ENCODE results near the gene ANKRD44. TPM values are rescaled to one million over a fixed set of nuclear protein-coding genes. Genes with fewer than 3 reads are reported as not detected.
"Not testable (repeated sequence)": the region's sequence is repeated elsewhere in the genome, so short reads cannot be mapped to it uniquely, and the experiment has no call there.

The ANKRD44 gene
- total RNA-seq, 1 donor from 2014 or later: 21.4 TPM

DNA sequence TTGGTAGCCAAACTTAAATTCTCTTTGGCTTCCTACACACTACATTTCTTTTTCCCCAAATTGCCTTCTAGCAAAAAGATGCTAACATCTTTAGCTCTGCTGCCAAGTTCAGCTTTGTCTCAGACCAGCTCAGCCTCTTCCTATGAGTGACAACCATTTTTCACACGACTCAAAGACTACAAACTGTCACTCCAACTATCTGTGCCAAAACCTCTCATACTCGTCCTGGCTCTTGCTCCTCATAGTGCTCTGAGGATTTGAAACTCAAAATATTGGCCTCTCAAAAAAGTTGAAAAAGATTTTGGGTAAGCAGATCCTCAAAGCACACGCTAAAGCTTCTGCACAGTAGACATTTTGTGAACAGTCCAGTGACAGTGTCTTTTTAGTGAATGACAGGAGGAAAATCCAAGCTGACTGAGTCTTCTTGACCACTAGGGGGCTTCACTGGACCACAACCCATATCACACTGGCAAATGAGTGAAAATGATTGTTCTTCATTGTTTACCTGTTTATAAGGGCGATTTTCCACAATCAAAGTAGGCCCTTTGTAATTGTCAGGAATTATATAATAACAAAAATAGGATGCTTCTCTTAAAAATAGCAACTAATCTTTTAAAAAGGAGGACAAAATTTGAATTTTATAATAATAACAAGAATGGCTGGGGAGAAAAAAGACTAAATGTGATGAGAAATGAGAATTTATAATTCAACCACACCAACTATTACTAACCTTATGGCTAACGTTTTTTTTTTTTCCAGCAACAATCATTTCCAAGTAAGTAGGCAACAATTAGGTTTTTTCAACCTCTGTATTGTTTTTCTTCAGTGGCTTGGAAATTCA, 298.6 kb downstream of the ANKRD44 start:
- TF ChIP-seq, protein P1, sequence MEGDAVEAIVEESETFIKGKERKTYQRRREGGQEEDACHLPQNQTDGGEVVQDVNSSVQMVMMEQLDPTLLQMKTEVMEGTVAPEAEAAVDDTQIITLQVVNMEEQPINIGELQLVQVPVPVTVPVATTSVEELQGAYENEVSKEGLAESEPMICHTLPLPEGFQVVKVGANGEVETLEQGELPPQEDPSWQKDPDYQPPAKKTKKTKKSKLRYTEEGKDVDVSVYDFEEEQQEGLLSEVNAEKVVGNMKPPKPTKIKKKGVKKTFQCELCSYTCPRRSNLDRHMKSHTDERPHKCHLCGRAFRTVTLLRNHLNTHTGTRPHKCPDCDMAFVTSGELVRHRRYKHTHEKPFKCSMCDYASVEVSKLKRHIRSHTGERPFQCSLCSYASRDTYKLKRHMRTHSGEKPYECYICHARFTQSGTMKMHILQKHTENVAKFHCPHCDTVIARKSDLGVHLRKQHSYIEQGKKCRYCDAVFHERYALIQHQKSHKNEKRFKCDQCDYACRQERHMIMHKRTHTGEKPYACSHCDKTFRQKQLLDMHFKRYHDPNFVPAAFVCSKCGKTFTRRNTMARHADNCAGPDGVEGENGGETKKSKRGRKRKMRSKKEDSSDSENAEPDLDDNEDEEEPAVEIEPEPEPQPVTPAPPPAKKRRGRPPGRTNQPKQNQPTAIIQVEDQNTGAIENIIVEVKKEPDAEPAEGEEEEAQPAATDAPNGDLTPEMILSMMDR (IDR thresholded peaks at IDR 0.05): peak; percentile 95
- Mint-ChIP-seq H3K27ac (ENCODE audit: unreplicated experiment) (no peak overlapping the region), H3K4me1 (ENCODE audit: low read depth) (peaks cover 12% of the 10 kb centered on the region), H3K4me3 (ENCODE audit: unreplicated experiment) (no peak overlapping the region), H3K36me3 (ENCODE audit: low read depth) (peaks cover 3% of the 10 kb centered on the region), H3K9me3 (ENCODE audit: low read depth) (no peaks in the 10 kb centered on the region), H3K27me3 (ENCODE audit: low read depth) (no peaks in the 10 kb centered on the region)
- DNase-seq (ENCODE audit: low spot score): no peak

DNA sequence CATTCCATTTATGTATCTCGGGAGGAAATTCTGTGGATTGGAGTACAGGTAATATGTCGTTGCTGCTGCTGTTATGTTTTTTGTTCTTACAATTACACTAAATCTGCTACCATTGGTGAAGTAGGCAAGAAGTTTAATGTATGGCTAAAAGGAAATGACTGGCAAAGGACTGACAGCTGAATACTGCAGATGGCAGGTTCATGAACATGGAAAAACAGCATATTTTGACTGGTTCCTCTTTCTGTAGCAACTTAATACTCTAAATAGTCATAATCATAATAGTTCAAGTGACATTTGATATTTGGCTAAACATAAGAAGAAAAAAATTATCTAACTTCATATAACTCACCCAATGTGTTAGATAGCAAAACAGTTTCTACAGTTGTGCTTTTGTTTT, 299.6 kb downstream of the ANKRD44 start:
- peaks cover 4% of the 10 kb centered on the region for H3K36me3 Mint-ChIP-seq (ENCODE audit: low read depth)
- H3K27ac Mint-ChIP-seq (ENCODE audit: unreplicated experiment): no peak overlapping the region
- TF ChIP-seq, protein P1 (IDR thresholded peaks at IDR 0.05): no peak
- H3K9me3 Mint-ChIP-seq (ENCODE audit: low read depth): no peaks in the 10 kb centered on the region
- no peaks in the 10 kb centered on the region for H3K27me3 Mint-ChIP-seq (ENCODE audit: low read depth)
- DNase-seq (ENCODE audit: low spot score): no peak
- H3K4me3 Mint-ChIP-seq (ENCODE audit: unreplicated experiment): no peak overlapping the region
- H3K4me1 Mint-ChIP-seq (ENCODE audit: low read depth): peaks cover 12% of the 10 kb centered on the region

DNA sequence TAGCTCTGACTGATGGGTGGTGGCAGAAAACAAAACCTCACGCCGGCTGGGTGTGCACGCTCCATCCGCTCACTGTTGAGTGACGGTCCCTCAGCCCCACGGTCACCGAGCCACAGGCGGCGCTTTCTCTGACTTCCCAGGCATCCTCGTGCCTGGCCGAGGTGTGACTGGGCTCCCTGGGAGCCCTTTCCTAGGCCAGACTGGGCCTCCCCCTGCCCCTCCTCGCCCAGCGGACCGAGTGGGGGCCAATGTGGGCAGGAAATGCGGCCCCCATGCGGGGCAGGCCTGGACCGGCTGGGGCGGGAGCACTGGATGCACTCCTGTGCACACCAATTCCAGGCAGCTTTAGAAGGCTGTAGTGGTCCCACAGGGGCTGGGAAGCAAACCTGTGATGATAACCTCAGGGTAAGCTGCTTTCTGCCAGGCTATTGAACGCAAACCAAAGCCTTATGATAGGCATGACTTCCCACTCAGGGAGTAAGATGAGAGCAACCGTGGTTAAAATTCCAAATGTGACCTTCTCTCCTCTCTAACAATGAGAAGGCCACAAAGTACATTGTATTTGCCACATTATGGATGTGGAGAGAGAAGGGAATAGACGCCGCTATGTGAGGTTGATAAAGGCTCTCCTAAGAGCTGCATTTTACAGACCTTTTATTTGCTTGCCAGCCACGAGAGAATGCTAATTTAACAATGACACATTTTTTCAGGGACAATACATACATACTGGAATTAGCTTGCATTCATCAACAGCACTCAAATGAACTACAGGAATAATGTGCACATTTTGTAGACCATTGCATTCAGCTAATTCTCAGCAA, 300.2 kb downstream of the ANKRD44 start:
- no peaks in the 10 kb centered on the region for H3K9me3 Mint-ChIP-seq (ENCODE audit: low read depth)
- peaks cover 3% of the 10 kb centered on the region for H3K36me3 Mint-ChIP-seq (ENCODE audit: low read depth)
- H3K4me1 Mint-ChIP-seq (ENCODE audit: low read depth): peaks cover 12% of the 10 kb centered on the region
- H3K4me3 Mint-ChIP-seq (ENCODE audit: unreplicated experiment): no peak overlapping the region
- no peak for DNase-seq (ENCODE audit: low spot score)
- H3K27ac Mint-ChIP-seq (ENCODE audit: unreplicated experiment): no peak overlapping the region
- no peaks in the 10 kb centered on the region for H3K27me3 Mint-ChIP-seq (ENCODE audit: low read depth)
- TF ChIP-seq, protein P1 (IDR thresholded peaks at IDR 0.05): no peak

DNA sequence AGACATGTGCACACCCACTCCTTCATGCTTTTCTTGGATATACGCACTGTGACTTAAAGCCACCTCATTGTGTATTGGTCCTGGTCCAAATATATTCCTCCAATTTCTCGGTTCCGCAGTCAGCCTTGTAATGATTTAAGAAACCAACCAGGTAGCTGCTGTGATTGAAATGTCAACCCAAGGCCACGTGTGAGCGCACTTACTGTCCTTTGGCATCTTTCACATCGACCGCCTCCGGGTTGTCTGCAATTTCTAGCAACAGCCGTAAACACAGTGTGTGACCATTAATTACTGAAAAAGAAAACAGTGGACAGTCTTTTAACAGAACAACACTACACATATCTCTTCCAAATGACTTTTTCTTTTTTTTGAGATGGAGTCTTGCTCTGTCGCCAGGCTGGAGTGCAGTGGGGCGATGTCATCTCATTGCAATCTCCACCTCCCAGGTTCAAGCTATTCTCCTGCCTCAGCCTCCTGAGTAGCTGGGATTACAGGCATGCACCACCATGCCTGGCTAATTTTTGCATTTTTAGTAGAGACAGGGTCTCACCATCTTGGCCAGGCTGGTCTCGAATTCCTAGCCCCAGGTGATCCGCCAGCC, 301.7 kb downstream of the ANKRD44 start:
- not testable (repeated sequence) for H3K27me3 Mint-ChIP-seq (ENCODE audit: low read depth)

DNA sequence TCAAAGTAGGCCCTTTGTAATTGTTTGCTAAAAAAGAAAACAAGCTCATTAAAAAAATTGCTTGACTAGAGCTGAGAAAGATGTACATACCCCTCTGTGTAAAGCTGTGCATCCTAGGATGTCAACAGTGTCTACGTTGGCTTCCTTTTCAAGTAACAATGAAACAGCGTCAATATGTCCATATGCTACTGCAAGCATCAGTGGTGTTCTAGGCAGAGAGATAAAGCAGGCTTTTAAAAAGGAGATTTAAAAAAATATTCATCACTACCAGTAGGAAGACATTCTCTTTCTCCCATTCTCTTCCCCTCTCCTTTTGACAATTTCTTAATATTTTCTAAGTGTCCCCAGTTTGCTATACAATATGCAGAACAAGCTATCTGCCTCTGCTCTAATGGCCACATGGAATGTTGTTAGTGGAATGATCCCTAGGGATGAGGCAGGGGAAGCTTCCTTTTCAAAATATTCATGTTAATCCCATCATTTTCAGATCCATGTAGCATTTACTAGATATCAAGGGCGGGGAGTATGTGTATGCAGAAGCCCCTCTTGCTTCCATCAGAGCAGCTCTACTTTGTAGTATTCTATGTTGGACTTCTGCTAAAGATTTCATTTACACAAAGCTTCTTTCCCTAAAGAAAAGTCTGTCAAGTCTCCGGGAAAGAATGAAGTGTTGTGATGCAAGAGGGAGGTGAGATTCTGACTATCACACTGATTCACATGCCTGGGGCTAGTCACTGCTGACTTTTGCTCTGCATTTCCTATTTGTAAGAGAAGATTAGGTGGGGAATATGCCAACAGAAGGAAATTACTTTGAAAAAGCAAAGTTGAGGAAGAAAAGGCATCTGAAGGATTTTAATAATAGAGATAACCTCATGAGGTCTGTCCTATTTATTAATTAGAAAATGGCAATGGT, 302.6 kb downstream of the ANKRD44 start:
- Mint-ChIP-seq H3K36me3 (ENCODE audit: low read depth) (peaks cover 1% of the 10 kb centered on the region), H3K27ac (ENCODE audit: unreplicated experiment) (no peak overlapping the region), H3K4me3 (ENCODE audit: unreplicated experiment) (no peak overlapping the region), H3K9me3 (ENCODE audit: low read depth) (no peaks in the 10 kb centered on the region), H3K27me3 (ENCODE audit: low read depth) (no peaks in the 10 kb centered on the region), H3K4me1 (ENCODE audit: low read depth) (peaks cover 12% of the 10 kb centered on the region)
- DNase-seq (ENCODE audit: low spot score): no peak
- TF ChIP-seq, protein P1 (IDR thresholded peaks at IDR 0.05): no peak

More for the DNA sequence above, 301.7 kb downstream of the ANKRD44 start:
- H3K36me3 Mint-ChIP-seq (ENCODE audit: low read depth); H3K4me3 Mint-ChIP-seq (ENCODE audit: unreplicated experiment); H3K27ac Mint-ChIP-seq (ENCODE audit: unreplicated experiment); DNase-seq (ENCODE audit: low spot score); H3K9me3 Mint-ChIP-seq (ENCODE audit: low read depth): not testable (repeated sequence)
- H3K4me1 Mint-ChIP-seq (ENCODE audit: low read depth): peaks cover 12% of the 10 kb centered on the region

Data from chondrocyte (in vitro differentiated cells).